GM10248 (cell line): ENCODE data around the gene PCSK5.

Source experiments
- CTCF ChIA-PET: fragments of 300-600 bp; sonication (Branson Sonifier 250); formaldehyde crosslinking; extraction: SDS; loops from one replicate; lab custom pipeline; 2021; ENCODE audit warnings: antibody characterized with exemption; lab: Yijun Ruan, JAX
- POLR2A ChIA-PET: fragments of 350-650 bp; sonication (Branson Sonifier 250); formaldehyde crosslinking; extraction: SDS; loops from one replicate; lab custom pipeline; 2020; ENCODE audit warnings: antibody characterized with exemption; lab: Yijun Ruan, JAX
- DNase-seq: peaks from one replicate; pipeline ENCODE4 v3.0.0; 2012; ENCODE audit errors: extremely low spot score
- TF ChIP-seq, protein P1 (sequence below): IDR thresholded peaks from 2 replicates; pipeline ENCODE4 v1.5.1; 2012; ENCODE audit warnings: mild to moderate bottlenecking, low read depth; ENCODE audit errors: extremely low read depth, missing control alignments, control extremely low read depth

Gene PCSK5

DNA sequence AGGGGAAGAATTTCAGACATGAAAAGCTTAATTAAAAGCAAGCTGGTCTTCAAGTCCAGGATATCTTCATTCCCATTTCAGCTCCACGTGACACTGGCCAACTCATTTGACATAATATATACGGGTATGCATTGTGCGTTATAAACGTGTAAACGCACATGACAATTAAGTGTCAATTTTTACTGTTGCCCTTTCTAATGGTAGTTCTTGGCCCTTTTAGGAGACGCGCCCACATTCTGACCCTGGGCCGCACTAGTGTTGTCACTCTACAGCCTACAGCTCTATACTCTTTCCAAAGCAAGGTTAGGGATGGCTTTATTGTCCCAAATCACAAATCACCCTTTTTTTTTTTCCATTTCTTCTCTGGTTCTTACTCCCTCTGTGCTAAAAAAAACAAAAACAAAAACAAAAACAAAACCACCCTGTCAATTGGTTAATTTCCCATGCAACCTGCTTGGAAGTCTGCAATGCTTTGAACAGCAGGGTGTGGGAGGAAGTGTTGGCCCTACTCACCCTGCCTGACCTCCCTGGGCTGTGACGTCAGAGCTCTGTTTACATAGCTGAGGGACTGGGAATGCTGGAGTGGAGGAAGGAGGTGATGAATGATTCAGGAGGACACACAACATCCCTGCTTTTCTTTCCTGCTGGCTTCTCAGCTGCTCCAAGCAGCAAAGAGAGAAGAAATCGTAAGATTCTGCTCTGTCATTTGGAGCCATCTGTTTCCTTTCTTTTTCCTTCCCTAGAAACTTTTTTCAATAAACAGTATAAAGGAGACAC, 484.5 kb downstream of the PCSK5 start:
- DNase-seq, result no peak

DNA sequence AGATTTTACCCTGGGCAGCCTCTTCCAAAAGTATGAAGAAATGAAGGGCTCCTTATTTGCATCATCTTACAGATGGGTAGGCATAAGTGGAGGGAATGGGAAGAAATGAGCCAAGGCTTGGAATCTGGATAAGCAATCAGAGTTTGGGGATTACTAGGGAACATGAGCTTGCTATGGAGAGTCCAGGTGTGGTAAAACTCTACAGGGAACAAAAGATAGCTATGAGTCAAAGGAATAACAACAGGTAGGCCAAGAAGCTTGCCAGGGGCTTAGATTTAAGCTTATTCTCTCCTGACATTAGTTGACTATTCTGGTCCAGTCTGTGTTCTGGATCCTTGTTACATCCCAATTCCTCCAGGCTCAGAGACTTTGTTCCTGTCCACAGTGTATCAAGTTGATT, 487.3 kb downstream of the PCSK5 start:
- DNase-seq, result no peak
- POLR2A ChIA-PET, result interaction anchor here (1.4 kb wide), 1 partner anchor 16 kb away, joined by 4 read pairs; the partner anchor contains the start of gene RFK
- CTCF ChIA-PET, result interaction anchor here (1.0 to 1.9 kb wide), 5 partner anchors 15 to 273 kb away, joined by 3 to 5 read pairs (median 3); partner anchors contain the start of gene RFK

More for the DNA sequence above, 484.5 kb downstream of the PCSK5 start:
- ChIA-PET CTCF (interaction anchor here (0.7 to 1.3 kb wide), 5 partner anchors 8 to 84 kb away, joined by 3 read pairs; partner anchors contain the start of genes GCNT1 and RFK), POLR2A (no interaction called here)
- TF ChIP-seq, protein P1, sequence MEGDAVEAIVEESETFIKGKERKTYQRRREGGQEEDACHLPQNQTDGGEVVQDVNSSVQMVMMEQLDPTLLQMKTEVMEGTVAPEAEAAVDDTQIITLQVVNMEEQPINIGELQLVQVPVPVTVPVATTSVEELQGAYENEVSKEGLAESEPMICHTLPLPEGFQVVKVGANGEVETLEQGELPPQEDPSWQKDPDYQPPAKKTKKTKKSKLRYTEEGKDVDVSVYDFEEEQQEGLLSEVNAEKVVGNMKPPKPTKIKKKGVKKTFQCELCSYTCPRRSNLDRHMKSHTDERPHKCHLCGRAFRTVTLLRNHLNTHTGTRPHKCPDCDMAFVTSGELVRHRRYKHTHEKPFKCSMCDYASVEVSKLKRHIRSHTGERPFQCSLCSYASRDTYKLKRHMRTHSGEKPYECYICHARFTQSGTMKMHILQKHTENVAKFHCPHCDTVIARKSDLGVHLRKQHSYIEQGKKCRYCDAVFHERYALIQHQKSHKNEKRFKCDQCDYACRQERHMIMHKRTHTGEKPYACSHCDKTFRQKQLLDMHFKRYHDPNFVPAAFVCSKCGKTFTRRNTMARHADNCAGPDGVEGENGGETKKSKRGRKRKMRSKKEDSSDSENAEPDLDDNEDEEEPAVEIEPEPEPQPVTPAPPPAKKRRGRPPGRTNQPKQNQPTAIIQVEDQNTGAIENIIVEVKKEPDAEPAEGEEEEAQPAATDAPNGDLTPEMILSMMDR, result no peak

DNA sequence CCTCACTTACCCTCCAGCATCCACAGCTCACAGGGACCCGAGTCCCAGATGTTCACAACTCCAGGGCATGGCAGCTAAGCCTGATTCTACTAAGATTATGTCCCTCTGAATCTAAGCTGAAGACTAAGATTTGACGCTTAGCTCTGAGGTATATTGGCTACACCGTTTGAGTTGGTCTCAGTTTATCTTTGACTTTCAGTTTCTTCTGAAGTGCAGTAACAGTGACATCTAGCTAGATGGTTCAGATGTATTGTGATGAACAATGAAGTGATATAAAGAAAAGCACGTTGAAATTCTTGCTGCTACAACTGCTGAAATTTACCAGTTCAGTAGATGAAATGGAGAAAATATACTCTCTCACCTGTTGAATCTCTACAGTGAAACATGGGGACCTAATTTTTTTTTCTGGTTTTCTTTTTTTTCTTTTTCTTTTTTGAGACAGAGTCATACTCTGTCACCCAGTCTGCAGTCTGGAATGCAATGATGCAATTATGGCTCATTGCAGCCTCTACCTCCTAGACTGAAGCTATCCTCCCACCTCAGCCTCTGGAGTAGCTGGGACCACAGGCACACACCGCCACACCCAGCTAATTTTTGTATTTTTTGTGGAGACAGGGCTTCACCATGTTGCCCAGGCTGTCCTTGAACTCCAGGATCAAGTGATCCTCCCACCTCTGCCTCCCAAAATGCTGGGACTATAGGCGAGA, 488.0 kb downstream of the PCSK5 start:
- TF ChIP-seq, protein P1, result no peak
- DNase-seq, result no peak
- CTCF ChIA-PET, result interaction anchor here (1.0 to 1.9 kb wide), 5 partner anchors 9 to 51 kb away, joined by 3 to 5 read pairs (median 3); partner anchors contain the start of gene RFK
- POLR2A ChIA-PET, result interaction anchor here (1.4 kb wide), 1 partner anchor 15 kb away, joined by 4 read pairs; the partner anchor contains the start of gene RFK

More for the DNA sequence above, 487.3 kb downstream of the PCSK5 start:
- TF ChIP-seq, protein P1, result no peak

DNA sequence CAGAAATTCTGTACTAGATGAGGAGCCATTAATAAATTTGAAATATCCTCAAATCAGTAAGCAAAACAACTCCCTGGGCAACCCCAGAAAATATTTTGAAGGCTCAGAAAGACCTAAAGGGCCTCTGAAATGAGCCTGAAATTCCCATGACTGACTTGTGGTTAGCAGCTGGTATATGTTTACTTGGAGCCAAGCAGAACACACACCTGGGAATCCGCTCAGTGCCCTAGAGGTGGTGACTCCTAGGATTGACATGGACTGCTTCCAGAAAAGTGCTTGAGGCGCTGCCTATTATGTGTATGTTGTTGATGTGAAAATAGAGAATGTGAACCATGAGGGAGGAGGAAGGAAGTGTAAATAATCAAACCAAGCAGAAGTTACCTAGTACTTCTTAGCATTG, 489.0 kb downstream of the PCSK5 start:
- ChIA-PET POLR2A (no interaction called here), CTCF (interaction anchor here (1.1 to 1.9 kb wide), 2 partner anchors 10 to 14 kb away, joined by 3 to 5 read pairs; partner anchors contain the start of gene RFK)
- DNase-seq, result no peak
- TF ChIP-seq, protein P1, result no peak

DNA sequence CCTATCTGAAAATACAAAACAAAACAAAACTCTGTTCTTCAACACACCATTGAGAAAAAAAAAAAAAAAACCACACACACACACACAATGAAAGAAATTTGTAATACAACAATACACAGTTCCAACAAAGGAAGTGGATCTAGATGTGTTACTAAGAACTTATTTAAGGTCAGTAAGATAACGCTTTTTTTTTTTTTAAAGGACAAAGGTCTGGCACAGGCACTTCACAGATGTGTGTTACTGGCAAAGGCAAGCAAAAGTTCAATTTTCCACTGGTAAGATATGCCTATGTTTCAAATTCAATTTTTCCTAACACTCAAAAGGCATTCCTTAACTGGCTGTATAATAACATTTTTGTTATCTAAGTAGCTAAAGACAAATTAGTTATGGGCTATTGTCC, 500.2 kb downstream of the PCSK5 start:
- TF ChIP-seq, protein P1, result no peak
- ChIA-PET CTCF (interaction anchor here (0.7 to 1.6 kb wide), 4 partner anchors 9 to 268 kb away, joined by 3 read pairs; no protein-coding TSS in a partner anchor), POLR2A (interaction anchor here (0.6 kb wide), 1 partner anchor 490 kb away, joined by 3 read pairs; no protein-coding TSS in a partner anchor)
- no peak for DNase-seq
